K562 (cell line): ENCODE measurements around the gene GSS. TPM values are rescaled to one million over a fixed set of nuclear protein-coding genes. Genes with fewer than 3 reads are reported as not detected.
A peak's percentile ranks its signal among the peaks of the same experiment; 100 is the strongest.

ENCODE experiments used
- ATAC-seq: fragments of 200-7000 bp; cut with Tn5 transposase; 3 replicates; pipeline ENCODE4 v1.9.1; 2020; ENCODE audit warnings: moderate library complexity
- BruUV-seq: library from RNA; stranded (reverse); fragments of 400-500 nt; replicated peaks from 2 replicates; lab custom pipeline; 2021; lab: Mats Ljungman, UMichigan
- CTCF ChIA-PET: fragments of 300-600 bp; formaldehyde crosslinking; extraction: SDS; loops from one replicate; lab custom pipeline; 2021; ENCODE audit warnings: low intra/inter-chr PET ratio; lab: Yijun Ruan, JAX
- POLR2A ChIA-PET: fragments of 300-600, 350-650 bp; sonication (Branson Sonifier 250); formaldehyde crosslinking; extraction: SDS; loops from one replicate; lab custom pipeline; 2021; ENCODE audit warnings: antibody characterized with exemption, inconsistent platforms; lab: Yijun Ruan, JAX
- DNase-seq, 4 experiments: peaks; one replicate each; pipeline versions ENCODE4 v3.0.0 to v3.0.0-alpha.2; 2011 to 2018; ENCODE audit warnings: low spot score in 3 of 4, mixed read lengths in 3 of 4; ENCODE audit errors: extremely low read depth in 1 of 4
- FAIRE-seq: peaks from 2 replicates; lab custom pipeline; 2011; peaks lifted over from hg19 to GRCh38; lab: Jason Lieb, UNC
- H2AFZ ChIP-seq: 2 replicates; pipeline ENCODE4 v1.6.0; 2011; ENCODE audit warnings: low read depth, low read length, control low read depth, inconsistent platforms
- H3K27ac ChIP-seq: fragments of 200-600 bp; 3 replicates; pipeline ENCODE4 v1.8.0; 2011; ENCODE audit warnings: low read depth, mild to moderate bottlenecking, control low read depth, inconsistent platforms, low read length, moderate library complexity, mixed read lengths; ENCODE audit errors: extremely low read depth
- H3K27me3 ChIP-seq, 2 experiments: fragments of 300-600 bp in 1 of 2; 2 replicates in 1 of 2; 3 replicates in 1 of 2; pipeline versions ENCODE4 v1.6.0 to v1.8.0; 2011; ENCODE audit warnings: inconsistent platforms in 2 of 2, low read length in 2 of 2, mild to moderate bottlenecking in 1 of 2, mixed read lengths in 1 of 2, moderate library complexity in 1 of 2; ENCODE audit not compliant: control insufficient read depth in 2 of 2, insufficient read depth in 2 of 2
- H3K36me3 ChIP-seq: fragments of 300-600 bp; 3 replicates; pipeline ENCODE4 v1.8.0; 2011; ENCODE audit warnings: mild to moderate bottlenecking, low read length, inconsistent platforms; ENCODE audit not compliant: control insufficient read depth, insufficient read depth
- H3K4me1 ChIP-seq, 2 experiments: fragments of 200-600 bp in 1 of 2; replicated peaks in 1 of 2; 2 replicates in 1 of 2; 3 replicates in 1 of 2; pipeline versions ENCODE4 v1.5.1 to v1.8.0; 2011; ENCODE audit warnings: inconsistent platforms in 2 of 2, low read length in 2 of 2, mild to moderate bottlenecking in 1 of 2, mixed read lengths in 1 of 2, moderate library complexity in 1 of 2; ENCODE audit not compliant: control insufficient read depth in 2 of 2, insufficient read depth in 2 of 2
- H3K4me2 ChIP-seq: 2 replicates; pipeline ENCODE4 v1.6.1; 2011; ENCODE audit warnings: low read length, control low read depth, inconsistent platforms, mixed read lengths; ENCODE audit not compliant: insufficient read depth
- H3K4me3 ChIP-seq: fragments of 200-600 bp; sonication (generic), shearing (Covaris generic); 2 replicates; pipeline ENCODE4 v1.5.1; 2016; ENCODE audit warnings: control low read depth, inconsistent platforms
- H3K79me2 ChIP-seq: fragments of 200-600 bp; 3 replicates; pipeline ENCODE4 v1.8.0; 2011; ENCODE audit warnings: low read length, inconsistent platforms; ENCODE audit not compliant: control insufficient read depth, insufficient read depth
- H3K9ac ChIP-seq, 2 experiments: 2 replicates each; pipeline versions ENCODE4 v1.6.0 to v1.6.1; 2011; ENCODE audit warnings: low read depth in 2 of 2, low read length in 2 of 2, control low read depth in 1 of 2, inconsistent platforms in 1 of 2, mild to moderate bottlenecking in 1 of 2, mixed read lengths in 1 of 2; ENCODE audit not compliant: insufficient read depth in 1 of 2
- H3K9me1 ChIP-seq: one replicate; pipeline ENCODE4 v1.6.0; 2011; ENCODE audit warnings: inconsistent platforms, mild to moderate bottlenecking, low read length, moderate library complexity; ENCODE audit not compliant: control insufficient read depth, insufficient read depth
- H3K9me3 ChIP-seq: replicated peaks from 2 replicates; pipeline ENCODE4 v1.5.1; 2011; ENCODE audit warnings: low read depth, low read length, inconsistent platforms; ENCODE audit not compliant: control insufficient read depth, insufficient read depth
- H4K20me1 ChIP-seq: replicated peaks from 2 replicates; pipeline ENCODE4 v1.6.1; 2011; ENCODE audit warnings: low read length, inconsistent platforms, mixed read lengths; ENCODE audit not compliant: control insufficient read depth, insufficient read depth
- ATF4 ChIP-seq: fragments of 450-650 bp; formaldehyde crosslinking; IDR thresholded peaks from 2 replicates; pipeline ENCODE4 v1.4.0; 2022; ENCODE audit warnings: mild to moderate bottlenecking, moderate library complexity
- EP400 ChIP-seq: fragments of 450-650 bp; IDR thresholded peaks from 2 replicates; pipeline ENCODE4 v1.6.1; 2017; ENCODE audit warnings: antibody characterized with exemption, mild to moderate bottlenecking, moderate library complexity
- ESRRA ChIP-seq: fragments of 450-650 bp; IDR thresholded peaks from 2 replicates; pipeline ENCODE4 v1.6.1; 2014; ENCODE audit warnings: low read depth, mild to moderate bottlenecking, moderate library complexity, borderline replicate concordance
- GTF2E2 ChIP-seq: fragments of 200-800 bp; sonication (Bioruptor generic); IDR thresholded peaks from 2 replicates; pipeline ENCODE4 v1.6.1; 2016; ENCODE audit warnings: missing genetic modification characterization, missing compliant biosample characterization
- HEY1 ChIP-seq: fragments of 250-450 bp; sonication (Bioruptor Pico); IDR thresholded peaks from 2 replicates; pipeline ENCODE4 v1.5.0; 2020; ENCODE audit warnings: mild to moderate bottlenecking, moderate library complexity, borderline replicate concordance
- HNRNPLL ChIP-seq: fragments of 200-400 bp; formaldehyde crosslinking; IDR thresholded peaks from 2 replicates; pipeline ENCODE4 v1.6.1; 2017; ENCODE audit warnings: low read length, low read depth, mild to moderate bottlenecking; ENCODE audit not compliant: poor library complexity, severe bottlenecking
- MTF1 ChIP-seq: fragments of 250-450 bp; sonication (Bioruptor Pico); IDR thresholded peaks from 2 replicates; pipeline ENCODE4 v1.9.0; 2021; ENCODE audit warnings: moderate library complexity, mild to moderate bottlenecking, inconsistent platforms, borderline replicate concordance
- NFIC ChIP-seq: fragments of 450-650 bp; IDR thresholded peaks from 2 replicates; pipeline ENCODE4 v1.6.1; 2017; ENCODE audit warnings: mild to moderate bottlenecking, inconsistent platforms
- RBM14 ChIP-seq: fragments of 200-400 bp; formaldehyde crosslinking; IDR thresholded peaks from 2 replicates; pipeline ENCODE4 v1.6.1; 2018; ENCODE audit warnings: low read depth, mild to moderate bottlenecking, low read length, moderate library complexity, borderline replicate concordance; ENCODE audit not compliant: insufficient read depth
- SAFB2 ChIP-seq: fragments of 200-400 bp; formaldehyde crosslinking; IDR thresholded peaks from 2 replicates; pipeline ENCODE4 v1.6.1; 2018; ENCODE audit warnings: borderline replicate concordance, low read length, low read depth, moderate library complexity; ENCODE audit not compliant: severe bottlenecking
- ZBTB8A ChIP-seq: fragments of 450-650 bp; IDR thresholded peaks from 2 replicates; pipeline ENCODE4 v1.6.1; 2018; ENCODE audit warnings: mild to moderate bottlenecking, moderate library complexity; ENCODE audit not compliant: partially characterized antibody
- ZFP36 ChIP-seq: fragments of 150-350 bp; IDR thresholded peaks from 2 replicates; pipeline ENCODE4 v1.6.1; 2018; ENCODE audit warnings: low read length, low read depth; ENCODE audit not compliant: partially characterized antibody
- ZNF140 ChIP-seq: fragments of 250-450 bp; sonication (Bioruptor Pico); IDR thresholded peaks from 2 replicates; pipeline ENCODE4 v1.8.0; 2021; ENCODE audit warnings: moderate library complexity, mild to moderate bottlenecking, inconsistent platforms
- ZNF347 ChIP-seq: fragments of 450-650 bp; formaldehyde crosslinking; IDR thresholded peaks from 2 replicates; pipeline ENCODE4 v1.4.0; 2020; ENCODE audit warnings: low read depth, mild to moderate bottlenecking, moderate library complexity
- ZNF584 ChIP-seq: fragments of 200-800 bp; sonication (Bioruptor generic); IDR thresholded peaks from 2 replicates; pipeline ENCODE4 v1.6.1; 2016; ENCODE audit warnings: low read depth, mild to moderate bottlenecking, missing genetic modification characterization, missing compliant biosample characterization
- ZNF740 ChIP-seq, 3 experiments: fragments of 200-800 bp in 1 of 3; sonication (Bioruptor generic) in 1 of 3; sonication (generic) in 1 of 3; formaldehyde crosslinking in 1 of 3; IDR thresholded peaks; 2 replicates each; pipeline versions ENCODE4 v1.6.1 to v1.8.0; 2016 to 2022; ENCODE audit warnings: mild to moderate bottlenecking in 2 of 3, missing compliant biosample characterization in 2 of 3, missing genetic modification characterization in 2 of 3, missing genetic modification reagents in 1 of 3
- ZNF785 ChIP-seq: fragments of 250-450 bp; sonication (Bioruptor Pico); IDR thresholded peaks from 2 replicates; pipeline ENCODE4 v1.4.0; 2020; ENCODE audit warnings: mild to moderate bottlenecking
- WGBS: fragments of 100-300 bp; shearing (Covaris generic); methylation state at CpG from one replicate; pipeline ENCODE4 v1.1.6; 2016; ENCODE audit warnings: low coverage, mixed read lengths; ENCODE audit not compliant: insufficient coverage; ENCODE audit errors: missing lambda C conversion rate; 5-methylcytosine and 5-hydroxymethylcytosine counted together
- in situ Hi-C: fragments of 300-500 bp; cut with MboI; formaldehyde crosslinking; loops from 4 replicates; pipeline ENCODE4 v1.15.0; 2018; ENCODE audit warnings: inconsistent platforms, mixed read lengths
- intact Hi-C: fragments of 100-400 bp; cut with micrococcal nuclease; formaldehyde crosslinking; loops from 2 replicates; pipeline ENCODE4 v1.14.2; 2022
- polyA plus RNA-seq, 8 experiments: library from polyadenylated mRNA; depleted of rRNA in 4 of 8; stranded (reverse) in 5 of 8; unstranded in 3 of 8; fragments of >200 nt; fragmentation: Nextera tagmentation in 2 of 8; fragmentation: Illumina TruSeq in 1 of 8; extraction: Ambion mirVana in 2 of 8; extraction: Trizol in 1 of 8; gene quantifications; 2 replicates each; pipeline versions ENCODE4 v1.2.1 to v1.2.3, GENCODE V29; 2011 to 2014; ENCODE audit warnings: inconsistent platforms in 1 of 8, missing spikeins in 1 of 8
- total RNA-seq, 7 experiments: library from RNA; depleted of rRNA in 6 of 7; stranded (reverse); fragments of >200 nt in 6 of 7; fragmentation: Illumina TruSeq in 2 of 7; extraction: Trizol in 2 of 7; gene quantifications; 2 replicates each; pipeline versions ENCODE4 v1.2.1 to v1.2.3, GENCODE V29; 2011 to 2021; ENCODE audit warnings: low replicate concordance in 1 of 7

GSS gene
- total and polyA plus RNA-seq, 9 of the 15 experiments (the other 6 are each of a cell fraction or from before 2014, with no cell fraction given): 18.4 to 165 (median 89.4) TPM

- H3K4me2 ChIP-seq: no peak overlapping the region
- intact Hi-C loops (no loop called here), in situ Hi-C loops (no loop called here)
- 32% methylated on average over 13 of the region's 14 CpGs for WGBS
- no peaks in the 10 kb centered on the region for H3K9me3 ChIP-seq
- H3K9ac ChIP-seq: peak overlapping the region in 1 of 2 experiments; percentile 52; a peak in 2 of 4 replicates
- H3K36me3 ChIP-seq: no peaks in the 10 kb centered on the region
- ATAC-seq (no peak), DNase-seq (no peak), FAIRE-seq (no peak)
- H3K27me3 ChIP-seq: no peaks in the 10 kb centered on the region
- H4K20me1 ChIP-seq: no peaks in the 10 kb centered on the region
- H3K79me2 ChIP-seq: no peaks in the 10 kb centered on the region
- no peak overlapping the region for H3K27ac ChIP-seq
- no peak overlapping the region for H3K4me3 ChIP-seq
- H2AFZ ChIP-seq: no peak overlapping the region
- no peaks in the 10 kb centered on the region for H3K9me1 ChIP-seq
- ChIA-PET CTCF (no interaction called here), POLR2A (interaction anchor here (0.8 kb wide), 1 partner anchor 14 kb away, joined by 4 read pairs; no protein-coding TSS in a partner anchor)
- BruUV-seq: no TSS peak
- TF ChIP-seq ZNF785 (CRISPR knock-in tag): no peak
- TF ChIP-seq ZNF584 (CRISPR knock-in tag): no peak
- TF ChIP-seq RBM14: no peak
- TF ChIP-seq EP400: no peak
- TF ChIP-seq MTF1 (CRISPR knock-in tag): no peak
- no peak for TF ChIP-seq ZNF140
- TF ChIP-seq HNRNPLL: peak; percentile 13
- no peak for TF ChIP-seq ZNF740 (CRISPR knock-in tag; IDR thresholded peaks at IDR 0.05)
- no peak for TF ChIP-seq ZNF740 (tag; IDR thresholded peaks at IDR 0.05)
- peak; percentile 74 for TF ChIP-seq ZFP36
- TF ChIP-seq SAFB2: no peak
- TF ChIP-seq HEY1: no peak
- TF ChIP-seq ATF4 (CRISPR knock-in tag): no peak
- TF ChIP-seq ESRRA: no peak
- no peak for TF ChIP-seq ZNF347 (CRISPR knock-in tag)
- TF ChIP-seq GTF2E2 (tag): no peak
- TF ChIP-seq ZBTB8A: no peak
- no peak for TF ChIP-seq NFIC
- H3K4me1 ChIP-seq: peaks cover 10 to 52% of the 10 kb centered on the region in 2 experiments; a peak in 4 of 5 replicates
Observed at GRCh38 chr20:34983995-34984735, 28.6 kb upstream of the GSS start.
